ENCODE measurements around the gene DLG1.

DLG1 gene

GRCh38 chr3:197144188-197144587 is 154.2 kb downstream of the DLG1 start:
- DNase-seq (ENCODE audit: low read depth, low spot score): no peak
- TF ChIP-seq CTCF (IDR thresholded peaks at IDR 0.05; ENCODE audit: low read depth, low read length): no peak
- H3K4me3 ChIP-seq (ENCODE audit: low read depth, low read length): no peak overlapping the region
- in situ Hi-C loops (cut with HindIII; ENCODE audit: low sequenced_read_pairs): no loop called here

- no peak for TF ChIP-seq CTCF (IDR thresholded peaks at IDR 0.05; ENCODE audit: low read depth, low read length)
- no peak overlapping the region for H3K4me3 ChIP-seq (ENCODE audit: low read depth, low read length)
- in situ Hi-C loops (cut with HindIII; ENCODE audit: low sequenced_read_pairs): no loop called here
- no peak for DNase-seq (ENCODE audit: low read depth, low spot score)
Measured at GRCh38 chr3:197139586-197139985, 158.8 kb downstream of the DLG1 start.

GRCh38 chr3:197137751-197138150 is 160.7 kb downstream of the DLG1 start:
- no peak for TF ChIP-seq CTCF (IDR thresholded peaks at IDR 0.05; ENCODE audit: low read depth, low read length)
- in situ Hi-C loops (cut with HindIII; ENCODE audit: low sequenced_read_pairs): no loop called here
- DNase-seq (ENCODE audit: low read depth, low spot score): no peak
- H3K4me3 ChIP-seq (ENCODE audit: low read depth, low read length): no peak overlapping the region

- H3K4me3 ChIP-seq (ENCODE audit: low read depth, low read length): no peak overlapping the region
- in situ Hi-C loops (cut with HindIII; ENCODE audit: low sequenced_read_pairs): no loop called here
- no peak for DNase-seq (ENCODE audit: low read depth, low spot score)
- TF ChIP-seq CTCF (IDR thresholded peaks at IDR 0.05; ENCODE audit: low read depth, low read length): no peak
Measured at GRCh38 chr3:197136744-197137143, 161.7 kb downstream of the DLG1 start.

GRCh38 chr3:197135212-197135611 is 163.2 kb downstream of the DLG1 start:
- DNase-seq (ENCODE audit: low read depth, low spot score): no peak
- TF ChIP-seq CTCF (IDR thresholded peaks at IDR 0.05; ENCODE audit: low read depth, low read length): no peak
- no peak overlapping the region for H3K4me3 ChIP-seq (ENCODE audit: low read depth, low read length)
- in situ Hi-C loops (cut with HindIII; ENCODE audit: low sequenced_read_pairs): no loop called here

- in situ Hi-C loops (cut with HindIII; ENCODE audit: low sequenced_read_pairs): no loop called here
- TF ChIP-seq CTCF (IDR thresholded peaks at IDR 0.05; ENCODE audit: low read depth, low read length): no peak
Measured at GRCh38 chr3:197132916-197133530, 165.4 kb downstream of the DLG1 start.

More at GRCh38 chr3:197132916-197133530, 165.4 kb downstream of the DLG1 start:
- peak; percentile 59 for DNase-seq (ENCODE audit: low read depth, low spot score)
- H3K4me3 ChIP-seq (ENCODE audit: low read depth, low read length): no peak overlapping the region
